Keratinocyte (primary cell): ENCODE measurements around the gene NPPC. TPM values are rescaled to one million over a fixed set of nuclear protein-coding genes. Genes with fewer than 3 reads are reported as not detected.

Experiments used
- DNase-seq: peaks from one replicate; pipeline ENCODE4 v3.0.0-alpha.2; 2011; ENCODE audit warnings: low read depth, missing footprints, low spot score
- FAIRE-seq: peaks from 2 replicates; lab custom pipeline; 2011; peaks lifted over from hg19 to GRCh38; lab: Jason Lieb, UNC
- H2AFZ ChIP-seq: 2 replicates; pipeline ENCODE4 v1.6.0; 2012; ENCODE audit warnings: low read length, control low read depth, inconsistent platforms; ENCODE audit not compliant: control insufficient read depth
- H3K27ac ChIP-seq: 2 replicates; pipeline ENCODE4 v1.5.1; 2011; ENCODE audit warnings: low read length; ENCODE audit not compliant: control insufficient read depth, insufficient read depth
- H3K27me3 ChIP-seq: 3 replicates; pipeline ENCODE4 v1.6.0; 2011; ENCODE audit warnings: low read length; ENCODE audit not compliant: control insufficient read depth, insufficient read depth; ENCODE audit errors: extremely low read depth
- H3K36me3 ChIP-seq, 2 experiments: 2 replicates in 1 of 2; 3 replicates in 1 of 2; pipeline ENCODE4 v1.5.1; 2011; ENCODE audit warnings: low read length in 2 of 2, mild to moderate bottlenecking in 1 of 2; ENCODE audit not compliant: control insufficient read depth in 2 of 2, insufficient read depth in 2 of 2; ENCODE audit errors: extremely low read depth in 1 of 2
- H3K4me1 ChIP-seq: 3 replicates; pipeline ENCODE4 v1.5.1; 2011; ENCODE audit warnings: low read length; ENCODE audit not compliant: control insufficient read depth, insufficient read depth; ENCODE audit errors: extremely low read depth
- H3K4me2 ChIP-seq: 3 replicates; pipeline ENCODE4 v1.6.0; 2011; ENCODE audit warnings: low read depth, low read length; ENCODE audit not compliant: control insufficient read depth, insufficient read depth; ENCODE audit errors: extremely low read depth
- H3K4me3 ChIP-seq, 3 experiments: fragments of 200-600 bp in 1 of 3; sonication (generic) in 1 of 3; 2 replicates in 2 of 3; 3 replicates in 1 of 3; pipeline ENCODE4 v1.5.1; 2011 to 2016; ENCODE audit warnings: low read length in 3 of 3, mild to moderate bottlenecking in 3 of 3, control low read depth in 2 of 3, inconsistent platforms in 1 of 3, low read depth in 1 of 3, mixed read lengths in 1 of 3, mixed run types in 1 of 3, moderate library complexity in 1 of 3; ENCODE audit not compliant: control insufficient read depth in 2 of 3, insufficient read depth in 2 of 3; ENCODE audit errors: extremely low read depth in 1 of 3
- H3K79me2 ChIP-seq: 2 replicates; pipeline ENCODE4 v1.6.0; 2012; ENCODE audit warnings: low read length; ENCODE audit not compliant: control insufficient read depth, insufficient read depth
- H3K9ac ChIP-seq: 3 replicates; pipeline ENCODE4 v1.6.0; 2011; ENCODE audit warnings: low read length; ENCODE audit not compliant: control insufficient read depth, insufficient read depth; ENCODE audit errors: extremely low read depth
- H3K9me1 ChIP-seq: 3 replicates; pipeline ENCODE4 v1.6.0; 2011; ENCODE audit warnings: low read length; ENCODE audit not compliant: control insufficient read depth, insufficient read depth; ENCODE audit errors: extremely low read depth
- H3K9me3 ChIP-seq: 2 replicates; pipeline ENCODE4 v1.5.1; 2012; ENCODE audit warnings: low read depth, low read length; ENCODE audit not compliant: control insufficient read depth
- H4K20me1 ChIP-seq: 3 replicates; pipeline ENCODE4 v1.6.0; 2011; ENCODE audit warnings: low read length; ENCODE audit not compliant: control insufficient read depth, insufficient read depth; ENCODE audit errors: extremely low read depth
- EZH2 ChIP-seq: IDR thresholded peaks from one replicate; pipeline ENCODE4 v1.6.1; 2012; ENCODE audit warnings: inconsistent platforms, mild to moderate bottlenecking, low read length, moderate library complexity
- dilution Hi-C: fragments of 300-500 bp; cut with MboI; formaldehyde crosslinking; loops from one replicate; pipeline ENCODE4 v1.7.0; 2020; ENCODE audit warnings: low sequenced_read_pairs; ENCODE audit not compliant: extremely low pct_ligation_motif_present
- polyA plus RNA-seq, 5 experiments: library from polyadenylated mRNA; depleted of rRNA in 3 of 5; stranded (reverse) in 3 of 5; stranded (forward) in 1 of 5; unstranded in 1 of 5; fragments of >200 nt; gene quantifications; 1 replicate in 1 of 5; 2 replicates in 3 of 5; 3 replicates in 1 of 5; pipeline versions ENCODE4 v1.2.1 to v1.2.3, GENCODE V29; 2011 to 2012; ENCODE audit warnings: missing spikeins in 2 of 5, low read depth in 1 of 5, low replicate concordance in 1 of 5
- TF ChIP-seq, protein P1 (sequence below), 3 experiments: IDR thresholded peaks in 1 of 3; conservative IDR thresholded peaks in 1 of 3; optimal IDR thresholded peaks in 1 of 3; 2 replicates in 2 of 3; 3 replicates in 1 of 3; pipeline versions ENCODE3 to v1.5.1; 2011; ENCODE audit warnings: low read length in 3 of 3, mild to moderate bottlenecking in 3 of 3, moderate library complexity in 2 of 3, control low read depth in 1 of 3, inconsistent platforms in 1 of 3; ENCODE audit not compliant: insufficient read depth in 2 of 3; ENCODE audit errors: extremely low read depth in 1 of 3

NPPC gene
- polyA plus RNA-seq, 1 donor (not counting 4 experiments of a cell fraction or from before 2014, with no cell fraction given) = not detected

- dilution Hi-C loops = loop anchor here (25.0 kb wide), 1 partner anchor 546 kb away; no protein-coding TSS in a partner anchor
- no peak for TF ChIP-seq EZH2
- TF ChIP-seq, protein P1, sequence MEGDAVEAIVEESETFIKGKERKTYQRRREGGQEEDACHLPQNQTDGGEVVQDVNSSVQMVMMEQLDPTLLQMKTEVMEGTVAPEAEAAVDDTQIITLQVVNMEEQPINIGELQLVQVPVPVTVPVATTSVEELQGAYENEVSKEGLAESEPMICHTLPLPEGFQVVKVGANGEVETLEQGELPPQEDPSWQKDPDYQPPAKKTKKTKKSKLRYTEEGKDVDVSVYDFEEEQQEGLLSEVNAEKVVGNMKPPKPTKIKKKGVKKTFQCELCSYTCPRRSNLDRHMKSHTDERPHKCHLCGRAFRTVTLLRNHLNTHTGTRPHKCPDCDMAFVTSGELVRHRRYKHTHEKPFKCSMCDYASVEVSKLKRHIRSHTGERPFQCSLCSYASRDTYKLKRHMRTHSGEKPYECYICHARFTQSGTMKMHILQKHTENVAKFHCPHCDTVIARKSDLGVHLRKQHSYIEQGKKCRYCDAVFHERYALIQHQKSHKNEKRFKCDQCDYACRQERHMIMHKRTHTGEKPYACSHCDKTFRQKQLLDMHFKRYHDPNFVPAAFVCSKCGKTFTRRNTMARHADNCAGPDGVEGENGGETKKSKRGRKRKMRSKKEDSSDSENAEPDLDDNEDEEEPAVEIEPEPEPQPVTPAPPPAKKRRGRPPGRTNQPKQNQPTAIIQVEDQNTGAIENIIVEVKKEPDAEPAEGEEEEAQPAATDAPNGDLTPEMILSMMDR (optimal IDR thresholded peaks at IDR 0.05 in 1 of 3, IDR thresholded peaks at IDR 0.05 in 1 of 3, conservative IDR thresholded peaks at IDR 0.05 in 1 of 3; ENCODE audit: extremely low read depth in 1 of 3, insufficient read depth in 2 of 3, low read length in 3 of 3) = no peak
- no peaks in the 10 kb centered on the region for H4K20me1 ChIP-seq
- H3K9me1 ChIP-seq = no peaks in the 10 kb centered on the region
- H2AFZ ChIP-seq = no peak overlapping the region
- no peaks in the 10 kb centered on the region for H3K9me3 ChIP-seq
- no peaks in the 10 kb centered on the region for H3K36me3 ChIP-seq
- no peaks in the 10 kb centered on the region for H3K79me2 ChIP-seq
- FAIRE-seq (no peak), DNase-seq (no peak)
- peaks cover 4% of the 10 kb centered on the region for H3K27me3 ChIP-seq
- H3K4me3 ChIP-seq = no peak overlapping the region
- no peak overlapping the region for H3K9ac ChIP-seq
- no peak overlapping the region for H3K27ac ChIP-seq
- H3K4me1 ChIP-seq = no peaks in the 10 kb centered on the region
- no peak overlapping the region for H3K4me2 ChIP-seq
Observed at GRCh38 chr2:231890896-231891513, 35.2 kb downstream of the NPPC start.

- Histone ChIP-seq H3K79me2 (no peaks in the 10 kb centered on the region), H4K20me1 (no peaks in the 10 kb centered on the region), H2AFZ (no peak overlapping the region), H3K9me3 (no peaks in the 10 kb centered on the region), H3K27me3 (peaks cover 16% of the 10 kb centered on the region), H3K4me2 (no peak overlapping the region), H3K9ac (no peak overlapping the region), H3K36me3 (no peaks in the 10 kb centered on the region), H3K4me1 (no peaks in the 10 kb centered on the region), H3K4me3 (no peak overlapping the region), H3K9me1 (no peaks in the 10 kb centered on the region), H3K27ac (no peak overlapping the region)
- FAIRE-seq (no peak), DNase-seq (no peak)
- TF ChIP-seq, protein P1 (optimal IDR thresholded peaks at IDR 0.05 in 1 of 3, IDR thresholded peaks at IDR 0.05 in 1 of 3, conservative IDR thresholded peaks at IDR 0.05 in 1 of 3; ENCODE audit: extremely low read depth in 1 of 3, insufficient read depth in 2 of 3, low read length in 3 of 3) = no peak
- TF ChIP-seq EZH2 = no peak
- dilution Hi-C loops = loop anchor here (25.0 kb wide), 1 partner anchor 550 kb away; no protein-coding TSS in a partner anchor
Observed at GRCh38 chr2:231887756-231888155, 38.4 kb downstream of the NPPC start.
